ENCODE results near the gene AHNAK2. TPM values are rescaled to one million over a fixed set of nuclear protein-coding genes. Genes with fewer than 3 reads are reported as not detected.

Gene AHNAK2
- total and polyA plus RNA-seq, 9 donors, result 0.94 to 24.6 (median 3.9) TPM

GRCh38 chr14:104941508-104942365 lies 36.4 kb downstream of the AHNAK2 start:
- peak in 2 of 5 donors; percentile 13 to 25 for DNase-seq

GRCh38 chr14:104940526-104941150 lies 37.5 kb downstream of the AHNAK2 start:
- Histone ChIP-seq H3K27ac (no peak overlapping the region), H3K4me1 (ENCODE audit: insufficient read depth) (no peaks in the 10 kb centered on the region), H3K36me3 (no peaks in the 10 kb centered on the region), H3K4me3 (no peak overlapping the region), H3K9me3 (no peaks in the 10 kb centered on the region), H3K27me3 (no peaks in the 10 kb centered on the region)
- intact Hi-C loops (cut with DNase I), result no loop called here
- no peak for TF ChIP-seq CTCF (IDR thresholded peaks at IDR 0.05)
- TF ChIP-seq POLR2A (IDR thresholded peaks at IDR 0.05), result no peak
- TF ChIP-seq EP300 (IDR thresholded peaks at IDR 0.05), result no peak
- no peak for DNase-seq
- WGBS, 3 donors, result 75 to 91% (median 78%) methylated on average over 3 of the region's 3 CpGs

More at GRCh38 chr14:104941508-104942365, 36.4 kb downstream of the AHNAK2 start:
- Histone ChIP-seq H3K9me3 (no peaks in the 10 kb centered on the region), H3K36me3 (no peaks in the 10 kb centered on the region), H3K27ac (no peak overlapping the region), H3K4me3 (no peak overlapping the region), H3K27me3 (no peaks in the 10 kb centered on the region), H3K4me1 (ENCODE audit: insufficient read depth) (no peaks in the 10 kb centered on the region)
- intact Hi-C loops (cut with DNase I), result no loop called here
- WGBS, 3 donors, result 91 to 93% (median 92%) methylated on average over 26 of the region's 26 CpGs
- TF ChIP-seq CTCF (IDR thresholded peaks at IDR 0.05), result no peak
- TF ChIP-seq POLR2A (IDR thresholded peaks at IDR 0.05), result no peak
- no peak for TF ChIP-seq EP300 (IDR thresholded peaks at IDR 0.05)

GRCh38 chr14:104939666-104940410 lies 38.3 kb downstream of the AHNAK2 start:
- DNase-seq, result no peak
- Histone ChIP-seq H3K27ac (no peak overlapping the region), H3K27me3 (no peaks in the 10 kb centered on the region), H3K9me3 (no peaks in the 10 kb centered on the region), H3K36me3 (no peaks in the 10 kb centered on the region), H3K4me1 (ENCODE audit: insufficient read depth) (no peaks in the 10 kb centered on the region), H3K4me3 (no peak overlapping the region)
- 50 to 72% (median 58%) methylated on average over 11 of the region's 11 CpGs for WGBS, 3 donors
- intact Hi-C loops (cut with DNase I), result loop anchor here in 2 of 4 donors (10.0 kb wide), 1 partner anchor 105 kb away; no protein-coding TSS in a partner anchor
- TF ChIP-seq CTCF (IDR thresholded peaks at IDR 0.05), result no peak
- TF ChIP-seq POLR2A (IDR thresholded peaks at IDR 0.05), result no peak
- no peak for TF ChIP-seq EP300 (IDR thresholded peaks at IDR 0.05)

- no peak for TF ChIP-seq POLR2A (IDR thresholded peaks at IDR 0.05)
- TF ChIP-seq EP300 (IDR thresholded peaks at IDR 0.05), result no peak
- TF ChIP-seq CTCF (IDR thresholded peaks at IDR 0.05), result no peak
- 79 to 89% (median 82%) methylated on average over 1 of the region's 1 CpG for WGBS, 3 donors
Observed at GRCh38 chr14:104938960-104939359, 39.2 kb downstream of the AHNAK2 start.

More at GRCh38 chr14:104938960-104939359, 39.2 kb downstream of the AHNAK2 start:
- no peak for DNase-seq
- Histone ChIP-seq H3K4me1 (ENCODE audit: insufficient read depth) (no peaks in the 10 kb centered on the region), H3K9me3 (no peaks in the 10 kb centered on the region), H3K4me3 (no peak overlapping the region), H3K36me3 (no peaks in the 10 kb centered on the region), H3K27ac (no peak overlapping the region), H3K27me3 (no peaks in the 10 kb centered on the region)
- intact Hi-C loops (cut with DNase I), result loop anchor here in 2 of 4 donors (10.0 kb wide), 1 partner anchor 106 kb away; no protein-coding TSS in a partner anchor

Data from ovary (tissue), 9 donors.